Activated naive CD4-positive, alpha-beta T cell treated with anti-CD3 and anti-CD28 coated beads, Interleukin-2, amount 50 U/mL, for 72 hours (primary cell): ENCODE data around the gene ZNF527. TPM values are rescaled to one million over a fixed set of nuclear protein-coding genes. Genes with fewer than 3 reads are reported as not detected.
"Not testable (repeated sequence)": the region's sequence is repeated elsewhere in the genome, so short reads cannot be mapped to it uniquely, and the experiment has no call there.

Source experiments
- ATAC-seq, 2 donors: fragments of 150-1000 bp; cut with Tn5 transposase; 2 replicates each; pipeline ENCODE4 v1.10.0; 2021; ENCODE audit warnings: mild to moderate bottlenecking in 2 of 2, moderate library complexity in 2 of 2
- DNase-seq, 2 donors: peaks; one replicate each; pipeline ENCODE4 v3.0.0; 2021 to 2022; ENCODE audit warnings: low spot score in 2 of 2
- H3K27ac Mint-ChIP-seq, 2 donors: one replicate each; pipeline ENCODE4 v1.8.0; 2022; ENCODE audit warnings: mild to moderate bottlenecking in 2 of 2, mixed read lengths in 2 of 2
- H3K36me3 Mint-ChIP-seq, 2 donors: one replicate each; pipeline ENCODE4 v1.8.0; 2022; ENCODE audit warnings: mixed read lengths in 2 of 2
- H3K9me3 Mint-ChIP-seq, 2 donors: one replicate each; pipeline ENCODE4 v1.8.0; 2022; ENCODE audit warnings: mixed read lengths in 2 of 2
- total RNA-seq, 2 donors: library from RNA; stranded (reverse); gene quantifications; one replicate each; pipeline ENCODE4 v1.2.3, GENCODE V29; 2022

ZNF527 gene
- total RNA-seq: 1 to 10 TPM; 4.6 to 5.1 TPM

DNA sequence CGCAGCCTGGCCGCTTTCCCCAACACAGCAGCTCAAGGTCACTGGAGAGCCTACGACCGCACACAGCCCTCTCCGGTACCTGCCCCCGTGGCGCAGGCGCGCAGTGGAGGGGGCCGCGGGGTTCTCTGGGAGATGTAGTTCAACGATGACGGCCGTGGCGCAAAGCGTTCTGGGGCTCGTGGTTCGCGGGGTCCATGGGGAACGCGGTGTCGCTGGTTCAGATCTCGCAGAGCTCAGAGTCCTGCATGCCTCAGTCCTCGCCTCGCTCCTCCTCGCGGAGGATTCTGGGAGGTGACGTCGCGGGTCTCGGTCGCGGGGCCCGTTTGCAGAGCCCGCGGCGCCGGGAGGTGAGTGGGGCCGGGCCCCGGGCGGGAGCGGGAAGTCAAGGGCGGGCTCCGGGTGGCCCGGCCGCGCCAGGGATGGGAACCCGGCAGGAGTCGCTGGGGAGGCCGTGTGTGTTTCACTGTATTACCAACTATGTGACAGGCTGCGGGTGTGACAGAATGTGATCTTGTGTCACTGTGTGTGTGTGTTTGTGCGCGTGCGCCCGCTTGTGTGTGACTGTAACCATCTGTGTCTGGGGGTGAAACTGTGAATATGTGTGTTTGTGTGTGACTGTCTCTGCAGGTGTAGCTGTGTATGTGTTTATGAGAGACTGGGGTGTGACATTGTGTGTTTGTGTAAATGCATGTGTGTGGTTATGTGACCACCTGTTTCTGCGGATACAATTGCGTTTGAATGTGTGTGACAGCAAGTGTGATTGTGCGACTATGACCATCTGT is at the start of gene ZNF527:
Gene ZNF527, plus strand, starts transcription at position 220 of the 782 bp plus-strand sequence. CDS start 3,100 bp downstream, outside the sequence.
- peak; percentile 96 to 99 for ATAC-seq

DNA sequence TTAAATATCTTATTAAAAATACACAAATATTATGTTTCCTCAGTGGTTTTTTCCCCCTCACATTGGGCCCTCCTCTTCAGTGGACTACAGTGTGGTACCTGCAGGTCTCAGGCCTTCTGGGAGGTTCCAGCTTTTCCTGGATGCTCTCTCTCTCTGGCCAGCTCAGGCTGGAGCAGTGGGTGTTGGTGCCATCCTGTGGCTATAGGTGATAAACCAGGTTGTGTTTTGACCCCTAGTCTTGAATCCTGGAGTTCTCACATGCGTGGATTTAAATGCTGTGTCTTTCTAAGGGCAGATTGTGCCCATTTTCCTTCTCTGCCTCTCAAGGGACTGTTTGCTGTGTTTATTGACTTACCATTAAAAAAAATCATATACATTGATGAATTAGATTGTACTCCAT is 41.2 kb upstream of the ZNF527 start:
- Mint-ChIP-seq H3K36me3 (peaks cover 53 to 68% of the 10 kb centered on the region in 2 donors), H3K27ac (no peak overlapping the region), H3K9me3 (peaks cover 0 to 4% of the 10 kb centered on the region in 2 donors)
- no peak for ATAC-seq
- no peak for DNase-seq

More for the DNA sequence above, at the start of gene ZNF527:
- peak; percentile 90 to 91 for DNase-seq
- H3K9me3 Mint-ChIP-seq: peaks cover 0 to 11% of the 10 kb centered on the region in 2 donors
- peaks cover 13 to 25% of the 10 kb centered on the region in 2 donors for H3K36me3 Mint-ChIP-seq
- peak within 1 kb of the TSS; percentile 78 to 95 for H3K27ac Mint-ChIP-seq

- H3K9me3 Mint-ChIP-seq: peaks cover 4 to 5% of the 10 kb centered on the region in 2 donors
Measured at GRCh38 chr19:37332839-37333238, 38.1 kb upstream of the ZNF527 start.

GRCh38 chr19:37333457-37333856 is 37.4 kb upstream of the ZNF527 start:
- Mint-ChIP-seq H3K9me3 (peaks cover 4 to 5% of the 10 kb centered on the region in 2 donors), H3K27ac (no peak overlapping the region), H3K36me3 (peaks cover 67 to 77% of the 10 kb centered on the region in 2 donors)
- DNase-seq (no peak), ATAC-seq (no peak)

More at GRCh38 chr19:37332839-37333238, 38.1 kb upstream of the ZNF527 start:
- Mint-ChIP-seq H3K27ac (no peak overlapping the region), H3K36me3 (peaks cover 63 to 76% of the 10 kb centered on the region in 2 donors)
- ATAC-seq (no peak), DNase-seq (no peak)

DNA sequence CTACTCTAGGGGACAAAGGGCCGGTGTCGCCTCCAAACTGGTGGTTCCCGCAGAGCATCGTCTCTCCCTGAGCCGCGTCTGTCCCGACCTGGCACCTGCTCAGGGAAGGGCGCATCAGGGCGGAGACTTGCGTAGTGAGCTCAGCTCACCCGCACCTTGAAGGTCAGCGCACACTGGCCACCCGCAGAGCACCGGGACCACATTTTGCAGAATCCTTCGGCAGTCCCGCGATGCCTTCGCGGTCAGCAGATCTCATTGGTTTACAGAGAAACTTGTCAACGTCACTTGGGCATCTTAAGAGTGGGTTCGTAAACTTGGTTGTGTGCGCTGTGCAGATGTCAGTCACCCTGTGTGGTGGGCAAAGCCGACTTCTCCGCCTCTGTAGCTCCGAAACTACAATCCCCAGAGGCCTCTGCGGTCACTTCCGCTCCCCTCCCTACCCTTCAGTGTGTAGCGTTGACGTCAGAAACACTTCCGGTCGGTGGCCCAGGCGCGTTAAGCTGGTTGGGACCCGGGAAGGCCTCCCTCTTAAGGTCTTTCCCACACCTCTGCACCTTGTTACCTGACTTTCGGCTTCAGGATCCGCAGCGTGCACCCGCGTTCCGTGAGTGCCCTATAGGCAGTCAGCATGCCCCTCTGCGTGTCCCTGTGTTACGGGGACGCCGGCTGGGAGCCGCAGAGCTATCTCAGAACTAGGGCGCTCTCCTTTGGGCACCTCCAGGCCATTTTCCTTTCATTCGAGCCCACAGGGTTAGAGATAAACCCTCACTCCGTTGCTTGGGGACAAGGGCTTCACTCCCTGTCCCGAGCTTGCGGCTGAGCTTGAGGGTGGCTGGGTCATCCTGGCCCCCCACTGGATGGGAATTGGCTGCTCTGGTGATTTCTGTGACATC is 36.5 kb upstream of the ZNF527 start:
- DNase-seq (peak; percentile 67 to 77), ATAC-seq (peak; percentile 100)
- peak overlapping the region; percentile 55 to 89 for H3K27ac Mint-ChIP-seq
- peaks cover 59 to 74% of the 10 kb centered on the region in 2 donors for H3K36me3 Mint-ChIP-seq
- H3K9me3 Mint-ChIP-seq: peaks cover 4 to 5% of the 10 kb centered on the region in 2 donors

- Mint-ChIP-seq H3K9me3 (peaks cover 9 to 11% of the 10 kb centered on the region in 2 donors), H3K36me3 (peaks cover 54 to 78% of the 10 kb centered on the region in 2 donors), H3K27ac (no peak overlapping the region)
- no peak for ATAC-seq
- no peak for DNase-seq
Measured at GRCh38 chr19:37342753-37343152, 28.1 kb upstream of the ZNF527 start.

GRCh38 chr19:37346091-37346490 is 24.8 kb upstream of the ZNF527 start:
- H3K27ac Mint-ChIP-seq: no peak overlapping the region
- H3K36me3 Mint-ChIP-seq: peaks cover 44 to 77% of the 10 kb centered on the region in 2 donors
- no peak for DNase-seq
- peaks cover 5 to 15% of the 10 kb centered on the region in 2 donors for H3K9me3 Mint-ChIP-seq
- no peak for ATAC-seq

GRCh38 chr19:37348060-37348459 is 22.8 kb upstream of the ZNF527 start:
- Mint-ChIP-seq H3K27ac (no peak overlapping the region), H3K36me3 (peaks cover 49 to 85% of the 10 kb centered on the region in 2 donors), H3K9me3 (peaks cover 0 to 8% of the 10 kb centered on the region in 2 donors)
- DNase-seq (no peak), ATAC-seq (no peak)

DNA sequence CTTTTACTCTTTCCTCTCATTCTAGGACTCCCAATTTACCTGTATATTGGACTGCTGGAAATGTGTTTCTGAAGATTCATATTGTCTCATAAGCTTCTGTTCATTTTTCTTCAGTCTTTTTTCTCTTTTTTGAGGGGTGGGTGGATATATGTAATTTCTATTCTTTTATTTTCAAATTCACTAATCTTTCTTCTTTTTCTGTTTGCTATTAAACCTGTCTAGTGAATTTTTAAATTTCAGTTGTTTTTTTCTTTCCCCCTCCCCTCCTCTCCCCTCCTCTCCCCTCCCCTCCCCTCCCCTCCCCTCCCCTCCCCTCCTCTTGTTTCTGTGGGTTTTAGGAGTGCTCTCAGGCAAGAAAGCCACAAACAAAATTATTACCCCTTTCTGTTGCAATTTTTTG is 16.9 kb upstream of the ZNF527 start:
- Mint-ChIP-seq H3K36me3 (peaks cover 55 to 91% of the 10 kb centered on the region in 2 donors), H3K27ac (peak overlapping the region in 1 of 2 donors; percentile 55), H3K9me3 (peaks cover 22 to 35% of the 10 kb centered on the region in 2 donors)
- DNase-seq: no peak
- no peak for ATAC-seq

- ATAC-seq: no peak
- no peak for DNase-seq
- H3K27ac Mint-ChIP-seq: no peak overlapping the region
- H3K9me3 Mint-ChIP-seq: peaks cover 29 to 46% of the 10 kb centered on the region in 2 donors
- H3K36me3 Mint-ChIP-seq: peaks cover 68 to 95% of the 10 kb centered on the region in 2 donors
Measured at GRCh38 chr19:37355901-37356300, 15.0 kb upstream of the ZNF527 start.

GRCh38 chr19:37361994-37362393 is 8.9 kb upstream of the ZNF527 start:
- Mint-ChIP-seq H3K36me3 (peaks cover 67 to 85% of the 10 kb centered on the region in 2 donors), H3K27ac (no peak overlapping the region), H3K9me3 (peaks cover 39 to 58% of the 10 kb centered on the region in 2 donors)
- DNase-seq (no peak), ATAC-seq (no peak)

DNA sequence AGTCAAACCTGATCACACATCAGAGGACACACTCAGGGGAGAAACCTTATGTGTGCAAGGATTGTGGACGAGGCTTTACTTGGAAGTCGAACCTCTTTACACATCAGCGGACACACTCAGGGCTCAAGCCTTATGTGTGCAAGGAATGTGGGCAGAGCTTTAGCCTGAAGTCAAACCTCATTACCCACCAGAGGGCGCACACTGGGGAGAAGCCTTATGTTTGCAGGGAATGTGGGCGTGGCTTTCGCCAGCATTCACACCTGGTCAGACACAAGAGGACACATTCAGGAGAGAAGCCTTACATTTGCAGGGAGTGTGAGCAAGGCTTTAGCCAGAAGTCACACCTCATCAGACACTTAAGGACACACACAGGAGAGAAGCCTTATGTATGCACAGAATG is 8.2 kb upstream of the ZNF527 start:
- DNase-seq: no peak
- Mint-ChIP-seq H3K9me3 (peaks cover 36 to 51% of the 10 kb centered on the region in 2 donors), H3K36me3 (peaks cover 59 to 78% of the 10 kb centered on the region in 2 donors), H3K27ac (peak overlapping the region in 1 of 2 donors; percentile 50)
- ATAC-seq: no peak

- H3K9me3 Mint-ChIP-seq: peaks cover 5 to 16% of the 10 kb centered on the region in 2 donors
- peak overlapping the region; percentile 78 to 95 for H3K27ac Mint-ChIP-seq
- not testable (repeated sequence) for DNase-seq
- peak; percentile 42 to 60 for ATAC-seq
- H3K36me3 Mint-ChIP-seq: peaks cover 17 to 30% of the 10 kb centered on the region in 2 donors
Measured at GRCh38 chr19:37370386-37370879, 466 bp upstream of the ZNF527 start.

DNA sequence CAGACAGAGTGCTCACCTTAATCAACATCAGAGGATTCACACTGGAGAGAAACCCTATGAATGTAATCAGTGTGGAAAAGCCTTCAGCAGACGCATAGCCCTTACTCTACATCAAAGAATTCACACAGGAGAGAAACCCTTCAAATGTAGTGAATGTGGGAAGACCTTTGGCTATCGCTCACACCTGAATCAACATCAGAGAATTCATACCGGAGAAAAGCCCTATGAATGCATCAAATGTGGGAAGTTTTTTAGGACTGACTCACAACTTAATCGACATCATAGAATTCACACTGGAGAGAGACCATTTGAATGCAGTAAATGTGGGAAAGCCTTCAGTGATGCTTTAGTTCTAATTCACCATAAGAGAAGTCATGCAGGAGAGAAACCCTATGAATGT is 18.3 kb downstream of the ZNF527 start:
- DNase-seq (no peak), ATAC-seq (no peak)
- Mint-ChIP-seq H3K27ac (no peak overlapping the region), H3K9me3 (peaks cover 41 to 51% of the 10 kb centered on the region in 2 donors), H3K36me3 (peaks cover 66 to 67% of the 10 kb centered on the region in 2 donors)

- Mint-ChIP-seq H3K36me3 (peaks cover 54 to 55% of the 10 kb centered on the region in 2 donors), H3K9me3 (peaks cover 45 to 48% of the 10 kb centered on the region in 2 donors)
- not testable (repeated sequence) for DNase-seq, ATAC-seq, H3K27ac Mint-ChIP-seq
Measured at GRCh38 chr19:37391399-37391798, 20.5 kb downstream of the ZNF527 start.

- peaks cover 35 to 59% of the 10 kb centered on the region in 2 donors for H3K9me3 Mint-ChIP-seq
- peaks cover 39 to 50% of the 10 kb centered on the region in 2 donors for H3K36me3 Mint-ChIP-seq
- ATAC-seq (no peak), DNase-seq (no peak)
- H3K27ac Mint-ChIP-seq: no peak overlapping the region
Measured at GRCh38 chr19:37401078-37401477, 30.2 kb downstream of the ZNF527 start.
